Ectodermal cell (in vitro differentiated cells): ENCODE measurements around the gene USP17L17. TPM values are rescaled to one million over a fixed set of nuclear protein-coding genes. Genes with fewer than 3 reads are reported as not detected.
"Not testable (repeated sequence)": the region's sequence is repeated elsewhere in the genome, so short reads cannot be mapped to it uniquely, and the experiment has no call there.

Experiments
- H3K27ac ChIP-seq: 2 replicates; pipeline ENCODE4 v1.7.0; 2013; ENCODE audit warnings: mild to moderate bottlenecking, low read depth, low read length; ENCODE audit not compliant: insufficient read depth, poor library complexity, severe bottlenecking
- H3K27me3 ChIP-seq: 2 replicates; pipeline ENCODE4 v1.7.0; 2013; ENCODE audit warnings: mild to moderate bottlenecking, low read length; ENCODE audit not compliant: insufficient read depth, control insufficient read depth, poor library complexity, severe bottlenecking
- H3K36me3 ChIP-seq: one replicate; pipeline ENCODE4 v1.7.0; 2013; ENCODE audit warnings: low read length; ENCODE audit not compliant: control insufficient read depth, insufficient read depth
- H3K4me1 ChIP-seq: one replicate; pipeline ENCODE4 v1.7.0; 2013; ENCODE audit warnings: low read length; ENCODE audit not compliant: control insufficient read depth, insufficient read depth
- H3K4me3 ChIP-seq: 2 replicates; pipeline ENCODE4 v1.7.0; 2013; ENCODE audit warnings: low read depth, low read length, control low read depth; ENCODE audit not compliant: insufficient read depth
- H3K9me3 ChIP-seq: 2 replicates; pipeline ENCODE4 v1.7.0; 2013; ENCODE audit warnings: mild to moderate bottlenecking, low read length, moderate library complexity; ENCODE audit not compliant: control insufficient read depth
- WGBS, 2 experiments: methylation state at CpG; one replicate each; pipeline ENCODE4 v1.1.7; 2013; ENCODE audit warnings: missing lambda C conversion rate in 2 of 2; 5-methylcytosine and 5-hydroxymethylcytosine counted together
- polyA plus RNA-seq, 4 experiments: library from polyadenylated mRNA; stranded (reverse); fragments of 50-300 nt; gene quantifications; one replicate each; pipeline ENCODE4 v1.2.3, GENCODE V29; 2013

USP17L17 gene, protein sequence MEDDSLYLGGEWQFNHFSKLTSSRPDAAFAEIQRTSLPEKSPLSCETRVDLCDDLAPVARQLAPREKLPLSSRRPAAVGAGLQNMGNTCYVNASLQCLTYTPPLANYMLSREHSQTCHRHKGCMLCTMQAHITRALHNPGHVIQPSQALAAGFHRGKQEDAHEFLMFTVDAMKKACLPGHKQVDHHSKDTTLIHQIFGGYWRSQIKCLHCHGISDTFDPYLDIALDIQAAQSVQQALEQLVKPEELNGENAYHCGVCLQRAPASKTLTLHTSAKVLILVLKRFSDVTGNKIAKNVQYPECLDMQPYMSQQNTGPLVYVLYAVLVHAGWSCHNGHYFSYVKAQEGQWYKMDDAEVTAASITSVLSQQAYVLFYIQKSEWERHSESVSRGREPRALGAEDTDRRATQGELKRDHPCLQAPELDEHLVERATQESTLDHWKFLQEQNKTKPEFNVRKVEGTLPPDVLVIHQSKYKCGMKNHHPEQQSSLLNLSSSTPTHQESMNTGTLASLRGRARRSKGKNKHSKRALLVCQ
- not detected for polyA plus RNA-seq (2013, experiment 1 of 4)
- not detected for polyA plus RNA-seq (2013, experiment 2 of 4)
- not detected for polyA plus RNA-seq (2013, experiment 3 of 4)
- not detected for polyA plus RNA-seq (2013, experiment 4 of 4)

DNA sequence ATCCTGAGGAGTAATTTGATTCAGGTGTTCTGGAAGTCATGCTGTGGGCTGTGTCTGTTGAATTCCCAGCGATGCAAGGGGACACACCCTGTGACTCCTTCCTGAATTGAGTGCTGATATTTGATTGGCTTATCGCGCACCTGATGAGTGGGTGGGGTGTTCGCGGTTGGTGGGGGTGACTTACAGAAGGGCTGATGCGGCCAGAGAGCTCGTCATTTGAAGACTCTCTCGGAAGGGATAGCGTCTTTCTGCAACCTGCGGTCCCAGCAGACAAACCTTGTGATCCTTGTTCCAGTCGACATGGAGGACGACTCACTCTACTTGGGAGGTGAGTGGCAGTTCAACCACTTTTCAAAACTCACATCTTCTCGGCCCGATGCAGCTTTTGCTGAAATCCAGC, at the start of gene USP17L17:
USP17L17 (plus strand) TSS at position 301 of the 400 bp plus-strand sequence; CDS start at position 301, 0 bp downstream.
- not testable (repeated sequence) for H3K4me3 ChIP-seq, H3K27ac ChIP-seq, H3K4me1 ChIP-seq, H3K9me3 ChIP-seq, H3K27me3 ChIP-seq, H3K36me3 ChIP-seq
- no CpG with 5 or more reads among the region's 14 CpGs for WGBS, 2 experiments

DNA sequence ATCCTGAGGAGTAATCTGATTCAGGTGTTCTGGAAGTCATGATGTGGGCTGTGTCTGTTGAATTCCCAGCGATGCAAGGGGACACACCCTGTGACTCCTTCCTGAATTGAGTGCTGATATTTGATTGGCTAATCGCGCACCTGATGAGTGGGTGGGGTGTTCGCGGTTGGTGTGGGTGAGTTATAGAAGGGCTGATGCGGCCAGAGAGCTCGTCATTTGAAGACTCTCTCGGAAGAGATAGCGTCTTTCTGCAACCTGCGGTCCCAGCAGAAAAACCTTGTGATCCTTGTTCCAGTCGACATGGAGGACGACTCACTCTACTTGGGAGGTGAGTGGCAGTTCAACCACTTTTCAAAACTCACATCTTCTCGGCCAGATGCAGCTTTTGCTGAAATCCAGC, 33.3 kb upstream of the USP17L17 start, which contains the start of gene USP17L10:
USP17L10 (plus strand) TSS at position 301 of the 400 bp plus-strand sequence; CDS start at position 301, 0 bp downstream.
- H3K4me3 ChIP-seq, H3K27ac ChIP-seq, H3K27me3 ChIP-seq, H3K4me1 ChIP-seq, H3K9me3 ChIP-seq, H3K36me3 ChIP-seq: not testable (repeated sequence)
- WGBS, 2 experiments: no CpG with 5 or more reads among the region's 13 CpGs

DNA sequence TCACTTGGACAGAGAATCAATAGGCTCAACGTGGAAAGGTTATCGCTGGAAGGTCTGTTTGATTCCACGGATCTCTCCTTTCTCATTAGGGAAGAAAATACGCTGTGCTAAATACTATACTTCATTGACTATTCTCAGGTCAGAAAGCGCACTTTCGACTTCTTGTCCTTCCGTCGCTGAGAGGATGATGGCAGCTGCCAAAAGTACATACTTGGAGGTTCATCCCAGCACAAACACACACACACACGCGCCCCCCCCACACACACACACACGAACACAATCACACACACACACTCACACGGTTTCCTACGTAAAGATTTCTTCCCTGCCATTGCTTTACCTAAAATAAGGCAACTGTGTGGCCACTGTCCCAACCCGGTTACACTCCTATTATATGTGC, 29.0 kb upstream of the USP17L17 start:
- H3K4me1 ChIP-seq, H3K9me3 ChIP-seq, H3K27ac ChIP-seq, H3K27me3 ChIP-seq, H3K36me3 ChIP-seq, H3K4me3 ChIP-seq: not testable (repeated sequence)
- WGBS, 2 experiments: 89 to 92% methylated on average over 8 of the region's 14 CpGs

DNA sequence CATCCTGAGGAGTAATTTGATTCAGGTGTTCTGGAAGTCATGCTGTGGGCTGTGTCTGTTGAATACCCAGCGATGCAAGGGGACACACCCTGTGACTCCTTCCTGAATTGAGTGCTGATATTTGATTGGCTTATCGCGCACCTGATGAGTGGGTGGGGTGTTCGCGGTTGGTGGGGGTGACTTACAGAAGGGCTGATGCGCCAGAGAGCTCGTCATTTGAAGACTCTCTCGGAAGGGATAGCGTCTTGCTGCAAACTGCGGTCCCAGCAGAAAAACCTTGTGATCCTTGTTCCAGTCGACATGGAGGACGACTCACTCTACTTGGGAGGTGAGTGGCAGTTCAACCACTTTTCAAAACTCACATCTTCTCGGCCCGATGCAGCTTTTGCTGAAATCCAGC, 28.6 kb upstream of the USP17L17 start, which contains the start of gene USP17L11:
USP17L11 (plus strand) TSS at position 301 of the 400 bp plus-strand sequence; CDS start at position 301, 0 bp downstream.
- not testable (repeated sequence) for H3K4me3 ChIP-seq, H3K36me3 ChIP-seq, H3K4me1 ChIP-seq, H3K27me3 ChIP-seq, H3K27ac ChIP-seq, H3K9me3 ChIP-seq
- no CpG with 5 or more reads among the region's 14 CpGs for WGBS, 2 experiments

DNA sequence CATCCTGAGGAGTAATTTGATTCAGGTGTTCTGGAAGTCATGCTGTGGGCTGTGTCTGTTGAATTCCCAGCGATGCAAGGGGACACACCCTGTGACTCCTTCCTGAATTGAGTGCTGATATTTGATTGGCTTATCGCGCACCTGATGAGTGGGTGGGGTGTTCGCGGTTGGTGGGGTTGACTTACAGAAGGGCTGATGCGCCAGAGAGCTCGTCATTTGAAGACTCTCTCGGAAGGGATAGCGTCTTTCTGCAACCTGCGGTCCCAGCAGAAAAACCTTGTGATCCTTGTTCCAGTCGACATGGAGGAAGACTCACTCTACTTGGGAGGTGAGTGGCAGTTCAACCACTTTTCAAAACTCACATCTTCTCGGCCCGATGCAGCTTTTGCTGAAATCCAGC, 23.8 kb upstream of the USP17L17 start, which contains the start of gene USP17L12:
USP17L12 (plus strand) TSS at position 301 of the 400 bp plus-strand sequence; CDS start at position 301, 0 bp downstream.
- not testable (repeated sequence) for H3K36me3 ChIP-seq, H3K27ac ChIP-seq, H3K9me3 ChIP-seq, H3K4me3 ChIP-seq, H3K27me3 ChIP-seq, H3K4me1 ChIP-seq
- WGBS, 2 experiments: no CpG with 5 or more reads among the region's 13 CpGs

DNA sequence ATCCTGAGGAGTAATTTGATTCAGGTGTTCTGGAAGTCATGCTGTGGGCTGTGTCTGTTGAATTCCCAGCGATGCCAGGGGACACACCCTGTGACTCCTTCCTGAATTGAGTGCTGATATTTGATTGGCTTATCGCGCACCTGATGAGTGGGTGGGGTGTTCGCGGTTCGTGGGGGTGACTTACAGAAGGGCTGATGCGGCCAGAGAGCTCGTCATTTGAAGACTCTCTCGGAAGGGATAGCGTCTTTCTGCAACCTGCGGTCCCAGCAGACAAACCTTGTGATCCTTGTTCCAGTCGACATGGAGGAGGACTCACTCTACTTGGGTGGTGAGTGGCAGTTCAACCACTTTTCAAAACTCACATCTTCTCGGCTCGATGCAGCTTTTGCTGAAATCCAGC, 19.1 kb upstream of the USP17L17 start, which contains the start of gene USP17L13:
USP17L13 (plus strand) TSS at position 301 of the 400 bp plus-strand sequence; CDS start at position 301, 0 bp downstream.
- no CpG with 5 or more reads among the region's 14 CpGs for WGBS, 2 experiments

DNA sequence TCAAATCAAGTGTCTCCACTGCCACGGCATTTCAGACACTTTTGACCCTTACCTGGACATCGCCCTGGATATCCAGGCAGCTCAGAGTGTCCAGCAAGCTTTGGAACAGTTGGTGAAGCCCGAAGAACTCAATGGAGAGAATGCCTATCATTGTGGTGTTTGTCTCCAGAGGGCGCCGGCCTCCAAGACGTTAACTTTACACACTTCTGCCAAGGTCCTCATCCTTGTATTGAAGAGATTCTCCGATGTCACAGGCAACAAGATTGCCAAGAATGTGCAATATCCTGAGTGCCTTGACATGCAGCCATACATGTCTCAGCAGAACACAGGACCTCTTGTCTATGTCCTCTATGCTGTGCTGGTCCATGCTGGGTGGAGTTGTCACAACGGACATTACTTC, 13.4 kb upstream of the USP17L17 start:
- WGBS, 2 experiments: 88 to 92% methylated on average over 4 to 5 of the region's 8 CpGs
- not testable (repeated sequence) for H3K36me3 ChIP-seq, H3K27me3 ChIP-seq, H3K4me1 ChIP-seq, H3K4me3 ChIP-seq, H3K9me3 ChIP-seq, H3K27ac ChIP-seq

More for the DNA sequence above, 19.1 kb upstream of the USP17L17 start, which contains the start of gene USP17L13:
- H3K27ac ChIP-seq, H3K4me1 ChIP-seq, H3K27me3 ChIP-seq, H3K4me3 ChIP-seq, H3K36me3 ChIP-seq, H3K9me3 ChIP-seq: not testable (repeated sequence)

DNA sequence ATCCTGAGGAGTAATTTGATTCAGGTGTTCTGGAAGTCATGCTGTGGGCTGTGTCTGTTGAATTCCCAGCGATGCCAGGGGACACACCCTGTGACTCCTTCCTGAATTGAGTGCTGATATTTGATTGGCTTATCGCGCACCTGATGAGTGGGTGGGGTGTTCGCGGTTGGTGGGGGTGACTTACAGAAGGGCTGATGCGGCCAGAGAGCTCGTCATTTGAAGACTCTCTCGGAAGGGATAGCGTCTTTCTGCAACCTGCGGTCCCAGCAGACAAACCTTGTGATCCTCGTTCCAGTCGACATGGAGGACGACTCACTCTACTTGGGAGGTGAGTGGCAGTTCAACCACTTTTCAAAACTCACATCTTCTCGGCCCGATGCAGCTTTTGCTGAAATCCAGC, 9.6 kb upstream of the USP17L17 start, which contains the start of gene USP17L15:
USP17L15 (plus strand) TSS at position 301 of the 400 bp plus-strand sequence; CDS start at position 301, 0 bp downstream.
- H3K36me3 ChIP-seq, H3K27ac ChIP-seq, H3K9me3 ChIP-seq, H3K4me1 ChIP-seq, H3K27me3 ChIP-seq, H3K4me3 ChIP-seq: not testable (repeated sequence)
- no CpG with 5 or more reads among the region's 15 CpGs for WGBS, 2 experiments

DNA sequence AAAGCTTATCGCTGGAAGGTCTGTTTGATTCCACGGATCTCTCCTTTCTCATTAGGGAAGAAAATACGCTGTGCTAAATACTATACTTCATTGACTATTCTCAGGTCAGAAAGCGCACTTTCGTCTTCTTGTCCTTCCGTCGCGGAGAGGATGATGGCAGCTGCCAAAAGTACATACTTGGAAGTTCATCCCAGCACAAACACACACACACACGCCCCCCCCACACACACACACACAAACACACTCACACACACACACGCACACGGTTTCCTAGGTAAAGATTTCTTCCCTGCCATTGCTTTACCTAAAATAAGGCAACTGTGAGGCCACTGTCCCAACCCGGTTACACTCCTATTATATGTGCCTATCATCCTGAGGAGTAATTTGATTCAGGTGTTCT, 5.2 kb upstream of the USP17L17 start:
- not testable (repeated sequence) for H3K27ac ChIP-seq, H3K4me1 ChIP-seq, H3K9me3 ChIP-seq, H3K27me3 ChIP-seq, H3K36me3 ChIP-seq, H3K4me3 ChIP-seq
- no CpG with 5 or more reads among the region's 12 CpGs for WGBS, 2 experiments

DNA sequence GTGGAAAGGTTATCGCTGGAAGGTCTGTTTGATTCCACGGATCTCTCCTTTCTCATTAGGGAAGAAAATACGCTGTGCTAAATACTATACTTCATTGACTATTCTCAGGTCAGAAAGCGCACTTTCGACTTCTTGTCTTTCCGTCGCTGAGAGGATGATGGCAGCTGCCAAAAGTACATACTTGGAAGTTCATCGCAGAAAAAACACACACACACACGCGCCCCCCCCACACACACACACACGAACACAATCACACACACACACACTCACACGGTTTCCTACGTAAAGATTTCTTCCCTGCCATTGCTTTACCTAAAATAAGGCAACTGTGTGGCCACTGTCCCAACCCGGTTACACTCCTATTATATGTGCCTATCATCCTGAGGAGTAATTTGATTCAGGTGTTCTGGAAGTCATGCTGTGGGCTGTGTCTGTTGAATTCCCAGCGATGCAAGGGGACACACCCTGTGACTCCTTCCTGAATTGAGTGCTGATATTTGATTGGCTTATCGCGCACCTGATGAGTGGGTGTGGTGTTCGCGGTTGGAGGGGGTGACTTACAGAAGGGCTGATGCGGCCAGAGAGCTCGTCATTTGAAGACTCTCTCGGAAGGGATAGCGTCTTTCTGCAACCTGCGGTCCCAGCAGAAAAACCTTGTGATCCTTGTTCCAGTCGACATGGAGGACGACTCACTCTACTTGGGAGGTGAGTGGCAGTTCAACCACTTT, 4.4 kb downstream of the USP17L17 start, which contains the start of gene USP17L18:
USP17L18 (plus strand) TSS at position 678 of the 728 bp plus-strand sequence; CDS start at position 678, 0 bp downstream.
- H3K27me3 ChIP-seq, H3K27ac ChIP-seq, H3K9me3 ChIP-seq, H3K4me3 ChIP-seq, H3K36me3 ChIP-seq, H3K4me1 ChIP-seq: not testable (repeated sequence)
- 82 to 87% methylated on average over 9 of the region's 26 CpGs for WGBS, 2 experiments
